Measurements from ENCODE around the gene ELL2.

The ELL2 gene

DNA sequence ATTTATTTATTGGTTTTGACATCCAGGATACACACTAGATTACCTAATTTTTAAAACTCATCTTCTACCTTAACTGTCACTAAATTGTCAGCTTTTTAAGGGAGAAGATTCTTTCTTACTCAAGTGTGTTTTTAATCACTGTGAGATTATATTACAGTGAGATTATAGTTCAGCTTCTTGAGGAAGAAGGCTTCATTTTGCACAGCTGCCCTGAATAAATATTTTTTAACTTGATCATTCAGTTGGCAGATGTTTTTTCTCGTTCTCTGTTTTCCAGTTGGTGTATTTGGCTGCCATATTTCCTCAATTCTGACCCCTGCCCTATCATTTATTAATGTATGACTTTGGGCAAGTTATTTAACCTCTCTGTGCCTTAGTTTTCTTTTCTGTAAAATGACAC lies 15.0 kb upstream of the ELL2 start:
- no peak for DNase-seq

DNA sequence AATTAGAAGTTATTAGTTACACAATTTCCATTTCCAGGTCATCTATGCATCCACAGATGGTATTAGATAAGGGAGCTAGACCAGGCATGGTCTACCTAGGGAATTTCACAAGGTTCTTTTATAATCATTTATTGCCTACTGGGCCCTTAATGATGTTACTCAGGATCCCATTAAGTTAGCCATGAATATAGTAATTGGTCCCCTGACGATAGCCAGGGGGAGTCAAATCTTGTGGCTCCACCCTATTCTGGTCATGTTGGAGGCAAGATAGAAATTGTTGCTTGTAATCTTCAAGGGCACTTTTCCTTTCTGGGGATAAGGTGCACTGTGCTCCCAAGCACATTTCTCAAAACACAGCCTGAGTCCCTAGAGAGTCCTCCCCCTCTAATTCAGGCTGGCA lies 14.1 kb upstream of the ELL2 start:
- DNase-seq, result no peak

DNA sequence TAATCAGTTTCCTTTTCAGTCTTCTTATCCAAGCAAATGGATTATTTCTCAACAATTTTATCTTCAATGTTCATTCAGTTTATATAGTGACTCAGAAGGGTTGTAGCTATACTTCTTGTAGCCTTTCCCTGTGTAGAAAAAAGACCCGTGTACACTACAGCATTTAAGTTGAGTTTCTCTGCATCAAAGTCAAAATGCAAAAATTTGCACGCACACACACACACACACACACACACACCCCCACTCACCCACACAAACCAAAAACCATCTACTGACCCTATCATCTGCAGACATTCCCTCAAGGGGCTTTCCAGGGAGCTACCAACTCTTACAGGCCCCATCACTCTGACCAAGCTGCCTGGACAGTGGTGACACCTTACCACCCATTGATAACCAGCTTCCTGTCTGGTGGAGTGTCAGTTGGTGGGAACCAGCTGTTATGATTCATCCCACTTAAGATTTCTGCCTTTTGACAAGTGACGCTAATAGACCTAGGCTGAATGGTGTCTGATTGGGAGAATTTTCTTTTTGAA lies 12.2 kb upstream of the ELL2 start:
- peak; percentile 38 for DNase-seq

DNA sequence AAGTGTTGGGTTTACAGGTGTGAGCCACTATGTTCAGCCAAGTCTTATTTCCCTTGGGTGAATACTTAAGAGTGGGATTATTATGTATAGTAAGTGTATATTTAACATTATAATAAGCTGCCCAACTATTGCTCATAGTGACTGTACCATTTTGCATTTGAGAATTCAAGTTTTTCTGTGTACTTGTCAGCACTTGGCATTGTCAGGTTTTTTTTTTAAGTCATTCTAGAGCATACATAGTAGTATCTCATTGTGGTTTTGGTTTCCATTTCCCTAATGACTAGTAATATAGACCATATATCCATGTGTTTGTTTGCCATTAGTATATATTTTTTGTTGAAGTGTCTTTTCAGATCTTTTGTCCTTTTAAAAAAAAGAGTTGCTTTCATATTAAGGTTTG lies 10.5 kb upstream of the ELL2 start:
- no peak for DNase-seq

DNA sequence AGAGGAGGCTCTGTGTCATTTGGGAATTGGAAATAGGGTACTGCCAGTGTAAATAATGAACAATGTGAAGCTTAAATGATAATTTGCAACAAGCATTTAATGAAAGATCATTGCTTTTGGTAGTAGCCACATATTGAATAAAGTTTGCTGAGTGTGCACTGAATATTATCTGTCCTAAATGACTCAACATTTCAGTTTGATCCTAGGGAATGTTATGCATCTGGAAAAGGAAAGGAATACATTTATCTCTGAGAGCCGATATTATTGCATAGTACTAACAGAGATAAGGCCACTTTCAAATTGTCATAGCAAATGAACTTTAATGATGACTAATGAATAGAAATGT lies 8.7 kb upstream of the ELL2 start:
- no peak for DNase-seq

DNA sequence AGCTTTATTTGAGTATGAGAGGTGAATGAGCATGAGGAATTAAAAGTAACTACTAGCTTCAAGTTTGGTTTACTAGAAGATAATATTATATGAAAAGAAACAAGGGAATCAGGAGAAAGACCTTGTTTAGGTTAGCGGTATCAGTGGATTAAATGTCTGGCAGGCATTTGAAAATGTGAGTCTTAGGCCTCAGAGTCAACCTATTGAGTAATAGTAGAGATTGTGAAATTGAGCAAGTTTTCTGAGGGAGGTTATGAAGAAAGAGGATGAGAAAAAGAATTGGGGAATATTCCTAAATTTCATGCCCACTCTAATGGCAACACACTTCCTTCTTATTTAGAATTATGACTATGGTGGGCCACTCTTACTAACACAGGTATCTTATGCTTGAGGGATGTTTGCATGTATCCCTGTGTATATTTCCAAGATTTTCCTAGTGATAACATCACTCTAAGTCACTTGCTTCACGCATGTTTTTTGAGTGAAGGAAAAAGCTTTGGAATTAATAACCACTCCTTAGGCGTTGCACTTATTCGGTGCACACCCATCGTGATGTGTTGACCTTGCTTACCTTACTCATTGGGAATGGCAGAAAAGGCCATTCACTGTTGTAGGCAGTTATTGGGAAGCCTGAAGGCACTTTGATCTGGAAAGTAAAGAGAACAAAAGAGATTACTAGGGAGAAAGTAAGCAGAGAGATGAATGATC lies 8.2 kb upstream of the ELL2 start:
- peak; percentile 67 for DNase-seq

DNA sequence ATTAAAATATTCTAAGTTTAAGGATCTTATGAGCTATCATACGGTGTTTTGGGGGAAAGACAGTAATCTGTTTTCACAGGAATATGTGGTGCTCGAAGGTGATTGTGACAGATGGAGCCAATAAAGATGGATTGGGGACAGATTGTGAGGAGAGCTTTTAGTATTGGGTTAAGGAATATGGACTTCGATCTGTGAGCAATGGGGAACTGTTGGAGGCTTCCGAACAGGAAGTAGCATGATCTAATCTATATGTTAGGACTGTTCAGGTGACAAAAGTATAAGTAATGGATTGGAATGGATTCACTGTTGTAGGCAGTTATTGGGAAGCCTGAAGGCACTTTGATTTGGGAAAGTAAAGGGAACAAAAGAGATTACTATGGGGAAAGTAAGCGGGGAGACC lies 7.4 kb upstream of the ELL2 start:
- DNase-seq, result no peak

DNA sequence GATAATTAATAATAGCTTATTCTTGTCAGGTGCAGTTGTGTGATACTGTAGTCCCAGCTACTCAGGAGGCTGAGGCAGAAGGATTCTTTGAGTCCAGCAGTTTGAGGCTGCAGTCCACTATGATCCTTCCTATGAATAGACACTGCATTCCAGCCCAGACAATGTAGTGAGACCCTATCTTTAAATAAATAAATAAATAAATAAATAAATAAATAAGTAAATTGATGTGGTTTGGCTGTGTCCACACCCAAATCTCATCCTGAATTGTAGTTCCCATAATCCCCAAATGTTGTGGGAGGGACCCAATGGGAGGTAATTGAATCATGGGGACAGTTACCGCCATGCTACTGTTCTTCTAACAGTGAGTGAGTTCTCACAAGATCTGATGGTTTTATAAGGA lies 5.6 kb upstream of the ELL2 start:
- DNase-seq, result no peak

DNA sequence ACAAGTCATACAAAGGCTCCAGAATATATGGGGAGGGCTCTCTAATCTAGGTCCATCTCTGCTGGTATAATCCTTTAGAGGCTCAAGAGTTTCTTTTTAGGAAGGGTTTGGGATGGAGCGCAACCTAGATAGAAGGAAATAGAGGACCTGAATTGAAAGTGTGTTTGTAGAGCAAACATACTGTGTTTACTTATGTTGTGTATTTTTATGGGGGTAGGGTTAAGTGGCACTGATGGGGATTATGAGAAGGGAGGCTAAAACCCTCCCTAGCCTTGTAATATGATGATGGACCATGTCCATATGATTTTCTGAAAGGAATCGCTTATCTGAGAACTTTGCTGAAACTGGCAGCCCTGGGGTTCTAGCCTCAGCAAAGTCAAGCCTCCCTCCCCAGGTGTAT lies 4.4 kb upstream of the ELL2 start:
- DNase-seq, result no peak

DNA sequence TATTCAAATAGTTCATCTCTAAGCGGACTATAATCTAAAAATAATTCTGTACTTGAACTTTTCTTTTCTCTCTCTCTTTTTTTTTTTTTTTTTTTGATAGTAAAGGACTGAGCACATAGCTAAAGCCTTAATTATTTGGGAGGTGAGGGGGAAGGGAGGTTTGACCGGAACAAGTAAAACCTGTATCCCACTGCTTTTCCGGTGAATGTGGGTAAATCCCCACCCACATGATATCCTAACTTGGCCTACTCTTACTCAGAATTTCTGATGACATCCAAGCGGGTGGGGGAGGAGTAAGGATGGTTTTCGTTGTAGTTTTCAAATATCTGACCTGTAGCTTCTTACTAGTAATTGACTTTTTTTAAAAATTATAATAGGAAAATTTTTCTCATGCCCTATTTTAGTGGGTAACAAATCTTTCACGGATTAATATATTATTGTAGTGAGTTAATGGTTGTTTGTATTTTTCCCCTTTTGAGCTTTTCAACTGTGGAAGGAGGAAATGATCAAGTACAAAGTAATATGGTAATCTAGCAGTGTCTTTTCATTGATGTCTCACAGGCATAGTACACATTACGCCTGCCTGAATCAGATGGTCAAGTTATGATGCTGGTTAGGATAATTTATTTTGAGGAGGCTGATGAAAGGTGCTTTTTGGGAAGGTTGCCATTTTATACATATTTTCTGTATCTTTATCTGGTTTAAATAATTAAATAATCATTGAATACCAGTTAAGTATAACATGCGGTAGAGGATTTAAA lies 2.2 kb upstream of the ELL2 start:
- DNase-seq, result no peak

DNA sequence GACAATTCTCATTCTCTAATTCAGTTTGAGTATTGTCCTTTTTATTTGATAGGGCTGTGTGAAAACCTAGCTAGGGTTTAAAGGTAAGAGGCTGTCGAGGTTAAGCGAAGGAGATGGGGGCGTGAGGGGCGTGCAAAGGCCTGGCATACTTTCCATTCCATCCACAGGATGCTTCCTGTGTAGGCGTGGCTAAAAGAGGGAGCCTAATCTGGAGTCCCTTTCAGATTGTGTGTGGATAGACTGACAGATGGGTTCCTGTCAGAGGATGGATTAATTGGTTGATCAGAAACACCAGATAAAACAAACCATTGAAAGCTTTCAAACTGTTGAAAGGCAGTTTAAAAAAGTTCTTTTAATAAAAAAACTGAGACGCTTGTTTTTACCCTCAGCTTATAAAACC lies 1.1 kb upstream of the ELL2 start:
- peak; percentile 40 for DNase-seq

DNA sequence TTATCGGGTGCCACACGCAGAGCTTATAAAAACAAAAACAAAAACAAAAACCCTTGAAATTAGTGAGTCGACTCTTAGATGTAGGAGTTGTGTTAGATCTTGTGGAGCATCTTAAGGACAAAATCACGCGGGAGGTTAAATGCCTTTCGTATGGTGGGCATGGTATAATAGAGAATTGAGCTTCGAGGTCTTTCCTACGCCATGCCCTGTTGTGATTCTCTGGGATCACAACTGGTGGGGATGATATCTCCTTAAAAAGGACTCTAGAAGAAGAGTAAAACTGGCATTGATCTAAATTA lies 773 bp upstream of the ELL2 start:
- no peak for DNase-seq

DNA sequence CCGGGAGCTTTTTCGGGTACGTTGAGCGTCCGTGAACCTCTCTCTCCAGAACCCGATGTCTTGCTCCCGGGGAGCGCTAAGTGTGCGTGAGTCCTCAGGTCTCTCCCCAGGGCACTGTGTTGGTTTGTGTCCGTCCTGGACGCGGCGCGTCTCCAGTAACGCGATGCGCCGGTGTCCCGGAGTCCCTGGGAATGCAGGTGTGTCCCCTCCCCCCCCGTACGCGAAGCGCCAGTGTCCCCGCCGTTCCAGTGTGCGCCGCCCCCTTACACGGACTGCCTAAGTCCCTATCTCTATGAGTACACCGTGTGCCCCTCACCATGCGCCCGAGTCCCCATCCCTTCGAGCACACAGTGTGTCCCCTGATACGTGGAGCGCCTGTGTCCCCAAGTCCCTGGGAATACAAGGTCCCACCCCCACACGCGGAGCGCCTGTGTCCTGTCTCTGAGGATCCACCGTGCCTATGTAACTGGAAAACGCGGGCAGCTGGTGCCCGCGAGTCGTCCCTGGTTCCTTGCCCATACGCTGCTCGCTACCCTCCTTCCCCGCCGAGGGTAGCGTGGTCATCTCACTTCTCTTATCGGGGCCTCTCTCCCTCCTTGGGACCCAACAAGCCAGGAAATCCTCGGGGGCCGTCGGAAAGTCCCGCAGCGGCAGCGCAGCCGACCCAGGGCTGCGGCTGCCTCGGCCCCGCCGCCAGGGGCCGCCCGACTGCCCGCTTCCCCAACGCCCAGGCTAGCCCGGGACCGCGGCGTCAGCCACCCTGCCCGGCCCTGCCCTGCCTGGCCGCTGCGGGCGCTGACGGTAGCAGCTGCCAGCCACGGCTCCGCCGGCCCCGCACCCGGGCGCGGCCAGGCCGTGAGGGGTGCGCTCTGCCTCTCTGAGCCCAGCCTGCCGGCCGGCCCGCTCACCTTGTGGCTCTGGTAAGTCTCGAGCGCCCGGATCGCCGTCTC lies 709 bp downstream of the ELL2 start:
- DNase-seq, result peak; percentile 77

DNA sequence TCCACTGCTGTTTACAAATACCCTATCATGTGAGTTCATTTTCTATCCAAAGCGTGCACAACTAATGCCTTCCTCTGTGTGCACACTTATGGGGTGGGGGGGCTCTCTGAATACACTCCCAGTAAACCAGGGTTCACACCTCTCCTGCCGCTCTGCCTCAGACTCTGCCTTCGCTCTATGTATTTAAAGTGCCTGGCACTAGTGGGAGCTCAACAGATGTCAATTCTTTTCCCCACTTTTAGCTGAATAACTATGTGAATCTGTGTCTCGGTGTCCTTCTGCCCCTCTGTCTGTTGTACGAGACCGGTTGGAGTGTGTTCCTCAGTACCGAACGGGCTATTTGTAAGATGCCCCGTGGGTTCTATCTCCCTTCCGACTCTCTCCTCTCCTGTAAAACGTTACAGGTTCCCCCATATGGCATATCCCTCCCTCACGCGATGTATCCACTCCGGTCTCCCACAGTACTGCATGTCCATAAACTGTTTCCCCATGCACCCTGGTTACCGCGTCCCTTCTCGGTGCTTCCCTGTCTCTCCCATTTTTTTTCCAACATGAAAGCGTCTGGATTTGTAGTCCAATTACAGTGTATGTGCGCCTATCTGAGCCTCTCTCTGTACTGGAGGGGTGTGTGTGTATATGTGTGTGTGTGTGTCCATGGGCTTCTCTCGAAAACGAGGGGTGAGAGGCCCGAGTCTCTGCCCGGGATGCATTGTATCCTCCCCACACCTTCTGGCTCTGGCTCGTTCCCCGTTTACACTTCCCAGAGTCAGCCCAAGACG lies 1.6 kb downstream of the ELL2 start:
- no peak for DNase-seq

DNA sequence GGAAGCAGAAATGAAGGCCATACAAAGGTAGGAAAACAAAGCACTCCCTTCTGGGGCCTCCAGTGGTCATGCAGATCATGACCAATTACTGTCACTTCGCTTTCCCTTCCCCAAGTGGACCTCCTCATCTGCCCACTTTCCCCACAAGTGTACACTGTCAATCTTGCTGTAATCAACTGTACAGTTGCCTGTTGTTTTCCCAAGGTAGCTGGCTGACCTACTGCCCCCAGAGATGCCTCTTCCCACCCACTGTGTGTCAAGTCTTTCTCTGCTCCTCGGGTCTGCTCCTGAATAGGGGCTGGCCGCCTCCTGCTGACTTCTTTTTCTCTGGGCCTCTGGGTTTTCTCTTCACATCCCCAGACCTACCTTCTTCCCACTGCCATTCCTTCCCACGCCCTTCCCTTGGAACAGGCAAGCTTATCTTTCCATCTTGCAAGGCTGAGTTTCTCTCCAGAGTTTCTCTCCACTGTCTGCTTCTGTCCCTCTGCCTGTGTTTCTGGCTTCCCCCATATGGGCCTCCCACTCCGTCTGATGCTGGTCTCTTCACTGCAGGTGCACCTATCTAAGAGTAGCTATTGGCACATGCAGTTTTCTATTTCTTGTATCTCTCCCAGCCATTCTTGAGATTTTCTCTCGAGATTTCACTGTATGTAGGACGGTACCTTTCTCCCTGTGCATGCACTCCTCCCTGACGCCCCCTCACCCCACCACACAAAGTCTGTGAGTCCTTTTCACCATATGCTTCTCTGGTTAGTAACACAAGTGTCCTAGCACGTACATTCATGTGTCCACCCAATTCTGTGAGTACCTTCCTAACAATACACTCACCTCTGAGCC lies 2.4 kb downstream of the ELL2 start:
- no peak for DNase-seq

DNA sequence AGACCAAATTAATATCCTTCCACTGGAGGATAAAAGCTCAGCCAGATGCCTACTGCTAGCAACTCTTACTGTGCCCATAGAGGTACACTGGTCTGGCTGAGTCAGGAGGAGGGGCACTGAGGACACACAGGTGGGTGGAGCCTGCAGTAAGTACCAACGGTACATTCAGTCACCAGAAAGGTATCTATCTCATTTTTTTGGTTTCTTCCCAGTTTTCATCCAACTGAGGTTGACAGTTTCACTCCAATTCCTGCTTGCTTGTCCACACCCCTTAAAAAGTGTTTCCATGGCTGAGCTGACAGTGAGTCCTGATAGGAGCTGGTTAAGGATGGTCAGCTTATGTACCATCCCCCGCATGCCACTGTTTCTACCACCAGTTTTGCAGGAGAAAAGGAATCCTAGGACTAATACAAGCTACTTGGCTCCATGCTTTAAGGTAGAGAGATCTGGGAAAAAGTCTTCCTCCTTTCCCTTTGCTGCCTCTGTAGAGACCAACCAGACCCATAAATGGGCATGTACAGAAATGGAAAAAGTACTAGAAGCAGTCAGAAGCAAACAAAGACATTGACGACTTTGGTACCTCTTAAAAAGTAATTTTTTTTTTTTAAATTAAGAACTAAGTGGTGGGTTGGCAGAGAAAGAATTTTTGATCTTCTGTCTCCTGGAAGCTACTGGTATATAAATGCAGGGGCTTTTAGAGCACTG lies 3.2 kb downstream of the ELL2 start:
- DNase-seq, result peak; percentile 31

DNA sequence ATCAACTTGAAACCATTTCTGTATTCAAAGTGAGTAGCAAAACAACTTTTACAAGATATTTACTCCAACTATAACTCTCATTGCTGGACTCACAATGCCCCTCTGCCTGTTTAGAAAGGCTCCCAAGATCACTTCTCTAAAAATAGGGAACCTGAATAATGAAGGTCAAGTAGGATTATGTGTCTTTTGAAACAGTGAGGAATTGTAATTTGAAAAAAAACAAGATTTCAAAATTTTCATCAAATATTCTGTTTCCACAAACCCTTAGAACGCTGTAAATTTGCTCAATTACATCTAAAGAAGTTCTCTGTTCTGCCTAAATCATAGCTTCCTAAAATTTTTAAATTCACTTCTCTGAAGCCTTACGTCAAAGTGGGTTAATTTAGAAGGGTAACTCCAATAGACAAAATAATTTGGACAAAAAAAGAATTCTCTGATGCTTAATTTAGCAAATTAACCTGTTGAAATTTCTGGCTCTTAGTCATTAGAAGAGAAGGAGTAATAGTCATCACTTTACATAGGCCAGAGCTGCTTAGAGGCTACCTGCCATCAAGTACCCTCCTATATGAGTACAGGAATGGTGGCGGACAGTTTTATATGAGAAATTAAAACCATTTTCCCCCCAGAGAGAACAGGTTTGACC lies 4.0 kb downstream of the ELL2 start:
- DNase-seq, result no peak

DNA sequence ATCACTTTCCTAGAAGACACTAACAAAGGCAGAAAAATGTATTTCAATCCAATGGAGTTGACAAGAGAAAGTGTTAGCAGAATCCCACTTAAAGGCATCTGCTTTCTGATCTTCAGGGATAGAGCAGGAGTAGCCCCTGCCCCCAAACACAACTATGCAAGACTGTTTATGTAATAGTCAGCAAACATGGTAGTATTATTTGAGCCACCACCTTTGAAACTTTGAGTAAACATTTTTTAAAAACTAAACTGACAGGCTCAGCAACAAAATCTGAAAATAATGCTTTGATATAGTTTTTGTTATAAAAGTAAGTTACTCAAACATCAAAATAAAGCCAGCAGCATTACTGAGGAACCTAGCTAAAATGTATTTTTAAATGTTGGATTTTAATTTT lies 4.8 kb downstream of the ELL2 start:
- no peak for DNase-seq

DNA sequence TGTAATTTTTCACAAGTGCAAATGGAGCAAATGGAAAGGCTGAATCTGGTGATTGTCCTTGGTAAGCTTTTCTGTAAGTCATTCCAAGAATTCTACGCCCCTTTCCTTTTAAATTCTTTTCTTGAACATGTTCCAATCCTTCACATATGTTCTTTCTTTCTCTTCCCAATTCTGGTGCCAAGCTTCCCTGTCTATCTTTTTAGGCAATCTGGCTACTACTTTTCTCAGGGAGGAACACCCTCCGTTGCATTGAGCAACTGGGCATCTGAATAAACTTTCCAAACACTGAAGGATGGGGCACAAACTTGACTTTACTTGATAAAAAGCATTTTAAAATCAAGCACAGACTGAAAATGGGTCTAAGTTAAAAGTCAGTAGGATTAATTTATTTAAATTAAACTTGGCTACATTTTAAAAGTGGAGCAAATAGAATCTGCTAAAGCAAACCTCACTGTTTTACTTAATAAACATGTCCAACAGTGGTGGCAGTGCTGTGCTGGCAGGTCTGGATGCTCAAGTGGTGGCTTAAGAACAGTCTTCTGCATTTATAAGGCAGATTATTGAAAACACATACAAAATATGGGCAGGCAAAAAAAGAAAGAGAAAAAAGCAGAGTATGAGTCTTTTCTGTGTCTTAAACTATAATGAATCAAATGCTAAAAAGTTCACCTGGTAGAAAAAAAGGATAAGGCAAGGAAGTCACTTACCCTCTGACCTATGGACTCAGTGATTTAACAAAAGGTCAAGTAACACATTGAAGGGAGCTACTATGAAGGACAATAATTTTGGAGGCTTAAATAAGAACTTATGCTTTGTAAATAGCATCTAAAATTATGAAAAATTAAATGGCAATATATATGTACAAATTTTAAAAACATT lies 5.4 kb downstream of the ELL2 start:
- no peak for DNase-seq

DNA sequence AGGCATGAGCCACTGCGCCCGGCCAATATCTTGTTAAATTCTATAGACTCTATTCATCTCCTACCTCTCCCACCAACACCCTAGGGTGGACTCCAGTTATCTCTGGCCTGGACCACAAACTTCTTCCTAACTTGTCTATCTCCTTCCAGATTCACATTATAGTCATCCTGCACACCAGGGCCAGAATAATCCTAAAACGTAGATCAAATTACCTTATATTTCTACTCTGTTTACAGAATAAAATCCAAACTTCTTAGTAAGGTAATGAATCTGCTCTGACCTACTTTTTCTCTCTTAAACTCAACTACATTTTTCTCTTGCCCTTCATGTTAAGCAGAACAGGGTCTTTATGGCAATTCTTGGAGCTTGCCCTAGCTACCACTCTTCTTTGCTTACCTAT lies 6.9 kb downstream of the ELL2 start:
- DNase-seq, result no peak
